Raji (cell line): Measurements from ENCODE around the gene CACNG6.

Experiments
- POLR2A ChIP-seq: IDR thresholded peaks from 2 replicates; pipeline ENCODE4 v1.6.1; 2011; ENCODE audit warnings: low read depth, low read length, control low read depth; ENCODE audit not compliant: insufficient read depth

CACNG6 gene

GRCh38 chr19:54047616-54048015, 56.2 kb downstream of the CACNG6 start:
- TF ChIP-seq POLR2A: no peak
